GM06990 (cell line): ENCODE results near the gene AGK.
"Not testable (repeated sequence)": the region's sequence is repeated elsewhere in the genome, so short reads cannot be mapped to it uniquely, and the experiment has no call there.

Experiments
- DNase-seq: peaks from one replicate; pipeline ENCODE4 v3.0.0-alpha.2; 2011; ENCODE audit not compliant: insufficient read length; ENCODE audit errors: extremely low read depth
- H3K27me3 ChIP-seq: replicated peaks from 2 replicates; pipeline ENCODE4 v1.6.0; 2011; ENCODE audit warnings: low read length; ENCODE audit not compliant: control insufficient read depth, insufficient read depth
- H3K36me3 ChIP-seq: 2 replicates; pipeline ENCODE4 v1.5.1; 2011; ENCODE audit warnings: low read length; ENCODE audit not compliant: control insufficient read depth, insufficient read depth
- H3K4me3 ChIP-seq: replicated peaks from 2 replicates; pipeline ENCODE4 v1.5.1; 2011; ENCODE audit warnings: low read depth, mild to moderate bottlenecking, control low read depth, low read length
- CTCF ChIP-seq: IDR thresholded peaks from 2 replicates; pipeline ENCODE4 v1.5.1; 2011; ENCODE audit warnings: low read length, control low read depth, mild to moderate bottlenecking, inconsistent platforms; ENCODE audit not compliant: insufficient read depth, poor library complexity, severe bottlenecking

The AGK gene

GRCh38 chr7:141575164-141575563 is 24.0 kb downstream of the AGK start:
- no peak for DNase-seq
- TF ChIP-seq CTCF = no peak
- H3K27me3 ChIP-seq = no peaks in the 10 kb centered on the region
- H3K36me3 ChIP-seq = peaks cover 2% of the 10 kb centered on the region
- no peak overlapping the region for H3K4me3 ChIP-seq

GRCh38 chr7:141575654-141576448 is 24.6 kb downstream of the AGK start:
- Histone ChIP-seq H3K27me3 (no peaks in the 10 kb centered on the region), H3K36me3 (peaks cover 2% of the 10 kb centered on the region), H3K4me3 (no peak overlapping the region)
- TF ChIP-seq CTCF = no peak
- DNase-seq = no peak

- Histone ChIP-seq H3K4me3 (no peak overlapping the region), H3K27me3 (no peaks in the 10 kb centered on the region), H3K36me3 (peaks cover 2% of the 10 kb centered on the region)
- DNase-seq = no peak
- TF ChIP-seq CTCF = no peak
Measured at GRCh38 chr7:141577043-141577839, 26.0 kb downstream of the AGK start.

- not testable (repeated sequence) for DNase-seq, H3K36me3 ChIP-seq, H3K27me3 ChIP-seq, H3K4me3 ChIP-seq
Measured at GRCh38 chr7:141579953-141580352, 28.7 kb downstream of the AGK start.

- DNase-seq, H3K36me3 ChIP-seq, H3K27me3 ChIP-seq, H3K4me3 ChIP-seq: not testable (repeated sequence)
Measured at GRCh38 chr7:141582063-141582462, 30.9 kb downstream of the AGK start.

GRCh38 chr7:141584935-141585334 is 33.7 kb downstream of the AGK start:
- Histone ChIP-seq H3K27me3 (no peaks in the 10 kb centered on the region), H3K36me3 (no peaks in the 10 kb centered on the region), H3K4me3 (no peak overlapping the region)
- no peak for DNase-seq
- no peak for TF ChIP-seq CTCF
